ENCODE measurements around the gene RBM47.

The RBM47 gene

GRCh38 chr4:40401631-40402030 lies 228.0 kb downstream of the RBM47 start (continued):
- TF ChIP-seq ZSCAN5A (tag by site-specific recombination; IDR thresholded peaks at IDR 0.05): no peak
- TF ChIP-seq SP7 (tag by site-specific recombination; IDR thresholded peaks at IDR 0.05): no peak
- TF ChIP-seq ZSCAN16 (tag by site-specific recombination; IDR thresholded peaks at IDR 0.05): no peak
- no peak for TF ChIP-seq SP2 (tag by site-specific recombination; IDR thresholded peaks at IDR 0.05)

DNA sequence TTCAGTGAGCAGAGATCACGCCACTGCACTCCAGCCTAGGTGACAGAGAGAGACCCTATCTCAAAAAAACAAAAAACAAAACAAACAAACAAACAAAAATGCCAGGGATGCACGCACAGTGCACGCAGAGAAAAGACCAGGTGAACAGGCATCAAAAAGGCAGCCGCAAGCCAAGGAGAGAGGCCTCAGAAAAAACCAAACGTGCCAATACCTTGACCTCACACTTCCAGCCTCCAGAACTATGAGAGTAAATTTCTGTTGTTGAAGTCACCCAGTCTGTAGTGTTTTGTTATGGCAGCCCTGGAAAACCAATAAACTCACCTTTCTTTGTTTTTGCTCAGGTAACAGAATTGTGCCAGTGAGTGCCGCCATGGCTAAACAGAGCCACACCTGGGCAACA lies 228.6 kb downstream of the RBM47 start:
- H3K36me3 ChIP-seq (ENCODE audit: control insufficient read depth in 2 of 2, insufficient read depth in 1 of 2, low read length in 2 of 2): no peaks in the 10 kb centered on the region
- no peak overlapping the region for H3K27ac ChIP-seq (ENCODE audit: extremely low read depth, low read depth, low read length)
- TF ChIP-seq, protein P1, sequence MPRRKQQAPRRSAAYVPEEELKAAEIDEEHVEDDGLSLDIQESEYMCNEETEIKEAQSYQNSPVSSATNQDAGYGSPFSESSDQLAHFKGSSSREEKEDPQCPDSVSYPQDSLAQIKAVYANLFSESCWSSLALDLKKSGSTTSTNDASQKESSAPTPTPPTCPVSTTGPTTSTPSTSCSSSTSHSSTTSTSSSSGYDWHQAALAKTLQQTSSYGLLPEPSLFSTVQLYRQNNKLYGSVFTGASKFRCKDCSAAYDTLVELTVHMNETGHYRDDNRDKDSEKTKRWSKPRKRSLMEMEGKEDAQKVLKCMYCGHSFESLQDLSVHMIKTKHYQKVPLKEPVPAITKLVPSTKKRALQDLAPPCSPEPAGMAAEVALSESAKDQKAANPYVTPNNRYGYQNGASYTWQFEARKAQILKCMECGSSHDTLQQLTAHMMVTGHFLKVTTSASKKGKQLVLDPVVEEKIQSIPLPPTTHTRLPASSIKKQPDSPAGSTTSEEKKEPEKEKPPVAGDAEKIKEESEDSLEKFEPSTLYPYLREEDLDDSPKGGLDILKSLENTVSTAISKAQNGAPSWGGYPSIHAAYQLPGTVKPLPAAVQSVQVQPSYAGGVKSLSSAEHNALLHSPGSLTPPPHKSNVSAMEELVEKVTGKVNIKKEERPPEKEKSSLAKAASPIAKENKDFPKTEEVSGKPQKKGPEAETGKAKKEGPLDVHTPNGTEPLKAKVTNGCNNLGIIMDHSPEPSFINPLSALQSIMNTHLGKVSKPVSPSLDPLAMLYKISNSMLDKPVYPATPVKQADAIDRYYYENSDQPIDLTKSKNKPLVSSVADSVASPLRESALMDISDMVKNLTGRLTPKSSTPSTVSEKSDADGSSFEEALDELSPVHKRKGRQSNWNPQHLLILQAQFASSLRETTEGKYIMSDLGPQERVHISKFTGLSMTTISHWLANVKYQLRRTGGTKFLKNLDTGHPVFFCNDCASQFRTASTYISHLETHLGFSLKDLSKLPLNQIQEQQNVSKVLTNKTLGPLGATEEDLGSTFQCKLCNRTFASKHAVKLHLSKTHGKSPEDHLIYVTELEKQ (tag by site-specific recombination; IDR thresholded peaks at IDR 0.05; ENCODE audit: borderline replicate concordance): no peak
- no peak for TF ChIP-seq ZNF426 (tag by site-specific recombination; IDR thresholded peaks at IDR 0.05)
- TF ChIP-seq SCRT2 (tag by site-specific recombination; IDR thresholded peaks at IDR 0.05): no peak
- TF ChIP-seq ZNF449 (tag by site-specific recombination; IDR thresholded peaks at IDR 0.05): no peak
- no peak for TF ChIP-seq ZNF792 (tag by site-specific recombination; IDR thresholded peaks at IDR 0.05)
- no peak for TF ChIP-seq ZNF350 (tag by site-specific recombination; IDR thresholded peaks at IDR 0.05)
- TF ChIP-seq ZNF214 (tag by site-specific recombination; IDR thresholded peaks at IDR 0.05; ENCODE audit: borderline replicate concordance): no peak
- no peak for TF ChIP-seq KLF7 (tag by site-specific recombination; IDR thresholded peaks at IDR 0.05; ENCODE audit: borderline replicate concordance)
- no peak for TF ChIP-seq ZNF302 (tag by site-specific recombination; IDR thresholded peaks at IDR 0.05; ENCODE audit: low read depth)
- TF ChIP-seq ZNF513 (tag by site-specific recombination; IDR thresholded peaks at IDR 0.05): no peak
- TF ChIP-seq ZBTB1 (tag by site-specific recombination; IDR thresholded peaks at IDR 0.05): no peak
- no peak for TF ChIP-seq ZNF747 (tag by site-specific recombination; IDR thresholded peaks at IDR 0.05)
- H3K4me3 ChIP-seq (ENCODE audit: low read depth, low read length): no peak overlapping the region
- ChIA-PET CTCF (interaction anchor here (0.6 kb wide), 1 partner anchor 846 kb away, joined by 3 read pairs; no protein-coding TSS in a partner anchor), POLR2A (no interaction called here)
- H3K9me3 ChIP-seq (ENCODE audit: control insufficient read depth, insufficient read depth, low read depth, low read length): no peaks in the 10 kb centered on the region
- peaks cover 4% of the 10 kb centered on the region; the same call in 1 of the 2 replicates for H3K4me1 ChIP-seq (ENCODE audit: control insufficient read depth, insufficient read depth, low read length)

GRCh38 chr4:40399578-40399977 lies 230.1 kb downstream of the RBM47 start:
- ChIA-PET CTCF (no interaction called here), POLR2A (no interaction called here)
- no peaks in the 10 kb centered on the region for H3K9me3 ChIP-seq (ENCODE audit: control insufficient read depth, insufficient read depth, low read depth, low read length)
- H3K4me1 ChIP-seq (ENCODE audit: control insufficient read depth, insufficient read depth, low read length): peaks cover 5% of the 10 kb centered on the region; the same call in 1 of the 2 replicates
- H3K4me3 ChIP-seq (ENCODE audit: low read depth, low read length): no peak overlapping the region
- no peak overlapping the region for H3K27ac ChIP-seq (ENCODE audit: extremely low read depth, low read depth, low read length)
- no peaks in the 10 kb centered on the region for H3K36me3 ChIP-seq (ENCODE audit: control insufficient read depth in 2 of 2, insufficient read depth in 1 of 2, low read length in 2 of 2)
- TF ChIP-seq ZBTB1 (tag by site-specific recombination; IDR thresholded peaks at IDR 0.05): no peak
- TF ChIP-seq ZNF19 (tag by site-specific recombination; IDR thresholded peaks at IDR 0.05; ENCODE audit: low read depth): no peak
- no peak for TF ChIP-seq ZNF76 (tag by site-specific recombination; IDR thresholded peaks at IDR 0.05; ENCODE audit: borderline replicate concordance, low read depth)
- TF ChIP-seq ZNF473 (tag by site-specific recombination; IDR thresholded peaks at IDR 0.05): no peak
- no peak for TF ChIP-seq ZNF768 (tag by site-specific recombination; IDR thresholded peaks at IDR 0.05)
- TF ChIP-seq ZNF776 (tag by site-specific recombination; IDR thresholded peaks at IDR 0.05; ENCODE audit: borderline replicate concordance): no peak
- no peak for TF ChIP-seq ZNF830 (tag by site-specific recombination; IDR thresholded peaks at IDR 0.05; ENCODE audit: low read depth)
- no peak for TF ChIP-seq ZBTB11 (tag by site-specific recombination; conservative IDR thresholded peaks at IDR 0.05; ENCODE audit: low read depth)
